ENCODE measurements around the gene SORCS2. TPM values are rescaled to one million over a fixed set of nuclear protein-coding genes. Genes with fewer than 3 reads are reported as not detected.

The SORCS2 gene
- total and polyA plus RNA-seq, 2 of the 8 experiments (the other 6 are each of a cell fraction or from before 2014, with no cell fraction given): 0.36 to 1.8 TPM

GRCh38 chr4:7739077-7739917 lies 547.0 kb downstream of the SORCS2 start (continued):
- TF ChIP-seq ATF2 (IDR thresholded peaks at IDR 0.05; ENCODE audit: low read length) (no peak), SP1 (IDR thresholded peaks at IDR 0.05; ENCODE audit: low read depth, low read length) (no peak), SAP30 (IDR thresholded peaks at IDR 0.05; ENCODE audit: insufficient read depth, insufficient replicate concordance, low read length) (no peak)
